ENCODE measurements around the gene GPC1.

The GPC1 gene

GRCh38 chr2:240502430-240503121 lies 67.1 kb downstream of the GPC1 start:
- DNase-seq = no peak

DNA sequence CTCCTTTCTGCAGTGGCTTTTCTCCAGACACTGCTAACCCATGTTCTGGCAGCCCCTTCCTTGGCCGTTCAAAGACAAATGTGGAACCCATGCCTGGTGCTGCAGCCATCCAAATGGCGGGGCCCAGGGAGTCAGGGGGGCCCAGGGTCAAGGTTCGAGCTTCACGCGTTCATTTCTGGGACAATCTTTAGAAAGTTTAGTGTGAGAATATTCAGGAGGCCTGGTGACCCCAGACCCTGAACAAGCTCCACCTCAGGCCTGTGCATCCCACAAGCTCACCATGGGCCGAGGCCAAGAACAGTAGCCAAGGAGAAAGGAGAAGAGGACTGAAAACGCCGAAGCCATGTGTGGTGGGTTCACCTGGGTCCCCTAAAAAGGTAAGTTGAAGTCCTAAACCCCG lies 67.9 kb downstream of the GPC1 start:
- no peak for DNase-seq

DNA sequence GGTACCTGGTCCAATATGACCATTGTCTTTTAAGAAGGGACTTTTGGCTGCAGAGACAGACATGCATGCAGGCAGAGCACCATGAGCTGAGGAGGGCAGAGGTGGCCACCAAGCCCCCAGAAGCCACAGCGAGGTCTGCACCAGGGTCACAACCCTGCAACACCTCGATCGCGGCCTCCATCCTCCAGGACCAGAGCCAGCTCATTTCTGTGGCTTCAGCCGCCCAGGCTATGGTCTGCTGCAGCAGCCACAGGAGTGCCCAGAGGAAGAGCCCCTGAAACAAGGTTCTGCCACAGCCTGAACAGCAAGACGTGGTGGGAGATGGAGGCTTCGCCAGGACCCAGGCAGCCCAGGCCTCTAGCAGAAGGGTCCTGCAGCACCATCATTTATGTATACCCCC lies 68.4 kb downstream of the GPC1 start:
- DNase-seq = no peak

- no peak for DNase-seq
Measured at GRCh38 chr2:240505910-240506309, 70.4 kb downstream of the GPC1 start.

DNA sequence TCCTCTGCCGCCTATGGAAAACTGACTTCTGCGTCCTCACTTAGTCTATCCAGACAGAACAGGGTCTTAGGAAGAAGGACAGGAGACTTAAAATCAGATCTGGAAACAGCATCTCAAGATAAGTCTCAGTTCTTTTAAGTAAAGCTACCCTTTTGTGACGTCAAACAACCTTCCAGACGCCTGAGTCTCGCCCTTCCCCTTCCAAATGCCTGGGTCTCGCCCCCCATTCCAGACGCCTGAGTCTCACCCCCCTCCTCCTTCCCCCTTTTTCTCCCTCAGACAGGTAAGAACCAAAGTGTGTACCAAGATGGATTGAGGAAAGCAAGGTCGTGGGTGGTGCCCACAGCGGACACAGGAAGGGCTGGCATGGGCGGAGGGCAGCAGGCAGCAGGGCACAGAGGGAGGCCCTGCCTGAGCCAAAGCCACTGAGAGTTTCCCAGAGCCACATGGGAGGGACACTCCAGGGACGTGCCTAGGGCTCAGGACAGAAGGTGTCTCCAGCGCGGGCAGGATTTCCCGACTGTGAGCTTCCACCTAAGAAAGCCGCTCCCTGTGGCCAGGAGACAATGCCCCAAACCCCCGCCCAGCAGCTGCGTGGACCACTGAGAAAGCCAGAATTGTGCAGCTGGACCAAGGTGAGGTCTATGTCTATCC lies 71.1 kb downstream of the GPC1 start:
- DNase-seq = no peak

- no peak for DNase-seq
Measured at GRCh38 chr2:240507060-240507777, 71.8 kb downstream of the GPC1 start.

DNA sequence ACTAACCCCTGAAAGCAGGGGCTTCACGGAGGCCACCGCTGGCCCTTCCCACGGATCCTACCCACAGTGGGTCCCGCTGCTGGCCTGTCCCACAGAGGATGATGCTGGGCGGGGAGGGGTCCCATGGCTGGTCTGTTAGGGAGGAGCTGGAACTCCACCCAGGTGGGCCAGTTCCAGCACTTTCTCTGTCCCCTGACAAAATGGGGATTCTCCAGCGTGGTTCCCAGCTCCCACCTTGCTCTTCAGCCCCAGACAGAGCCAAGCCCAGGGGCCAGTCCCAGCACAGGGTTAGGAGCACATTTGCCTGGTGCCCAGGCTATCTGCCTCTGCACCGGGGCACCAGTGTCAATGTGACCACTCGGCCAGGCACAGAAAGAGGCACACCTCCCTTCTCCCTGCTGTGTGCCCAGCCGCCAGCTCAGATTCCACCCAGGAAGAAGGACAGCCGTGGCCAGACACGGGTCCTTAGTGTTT lies 72.4 kb downstream of the GPC1 start:
- no peak for DNase-seq

DNA sequence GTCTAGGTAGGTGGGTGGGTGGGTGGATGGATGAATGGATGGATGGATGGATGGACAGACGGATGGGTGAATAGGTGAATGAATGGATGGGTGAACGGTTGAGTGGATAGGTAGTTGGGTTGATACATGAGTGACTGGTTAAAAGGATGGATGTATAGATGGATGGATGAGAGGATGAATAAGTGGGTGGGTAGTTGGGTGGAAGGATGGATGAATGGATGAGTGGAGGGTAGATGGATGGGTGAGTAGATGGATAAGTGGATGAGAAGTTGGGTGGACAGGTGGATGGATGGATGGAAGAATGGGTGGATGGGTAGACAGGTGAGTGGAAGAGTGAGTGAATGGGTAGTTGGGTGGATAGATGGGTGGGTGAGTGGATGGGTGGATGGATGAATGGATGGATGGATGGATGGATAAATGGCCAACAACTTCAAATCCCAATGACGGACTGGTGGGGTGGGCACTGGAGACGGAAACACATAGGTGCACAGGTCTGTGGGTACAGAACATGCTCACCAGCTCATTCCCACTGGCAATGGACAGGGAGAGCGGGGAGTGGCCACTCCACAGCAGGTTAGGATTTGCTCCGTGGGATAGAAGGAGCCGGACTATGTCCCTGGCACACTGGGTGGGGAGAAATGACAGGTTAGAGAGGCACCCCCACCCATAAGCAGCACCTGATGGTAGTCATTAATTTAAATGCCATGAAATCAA lies 73.5 kb downstream of the GPC1 start:
- DNase-seq = no peak

DNA sequence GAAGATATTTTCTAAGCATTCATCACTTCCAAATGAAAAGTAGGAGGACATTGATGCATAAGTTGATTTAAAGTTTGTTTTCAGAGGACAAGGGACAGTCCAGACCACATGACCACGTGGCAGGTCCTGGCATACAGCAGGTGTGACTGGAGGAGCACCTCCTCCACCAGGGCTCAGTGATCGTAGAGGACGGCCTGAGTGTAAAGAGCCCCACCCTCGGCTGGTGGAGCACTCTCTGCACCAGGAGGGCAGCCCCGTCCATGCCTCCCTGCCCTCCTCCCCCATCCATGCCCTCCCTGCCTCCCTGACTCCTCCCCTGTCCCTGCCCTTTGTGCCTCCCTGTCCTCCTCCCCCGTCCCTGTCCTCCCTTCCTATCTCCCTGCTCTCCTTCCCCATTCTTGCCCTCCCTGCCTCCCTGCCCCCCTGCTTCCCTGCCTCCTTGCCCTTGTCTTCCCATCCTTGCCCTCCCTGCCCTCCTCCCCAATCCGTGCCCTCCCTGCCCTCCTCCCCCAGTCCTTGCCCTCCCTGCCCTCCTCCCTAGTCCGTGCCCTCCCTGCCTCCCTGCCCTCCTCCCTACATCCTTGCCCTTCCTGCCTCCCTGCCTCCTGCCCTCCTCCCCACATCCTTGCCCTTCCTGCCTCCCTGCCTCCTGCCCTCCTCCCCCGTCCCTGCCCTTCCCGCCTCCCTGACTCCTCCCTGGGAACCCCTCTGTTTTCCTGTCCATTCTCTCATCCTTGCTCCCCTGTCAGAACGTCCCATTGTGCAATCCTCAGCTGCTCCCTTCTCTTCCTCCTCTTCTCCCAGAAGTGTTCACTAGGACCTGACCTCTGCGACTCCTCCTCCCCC lies 74.4 kb downstream of the GPC1 start:
- no peak for DNase-seq

DNA sequence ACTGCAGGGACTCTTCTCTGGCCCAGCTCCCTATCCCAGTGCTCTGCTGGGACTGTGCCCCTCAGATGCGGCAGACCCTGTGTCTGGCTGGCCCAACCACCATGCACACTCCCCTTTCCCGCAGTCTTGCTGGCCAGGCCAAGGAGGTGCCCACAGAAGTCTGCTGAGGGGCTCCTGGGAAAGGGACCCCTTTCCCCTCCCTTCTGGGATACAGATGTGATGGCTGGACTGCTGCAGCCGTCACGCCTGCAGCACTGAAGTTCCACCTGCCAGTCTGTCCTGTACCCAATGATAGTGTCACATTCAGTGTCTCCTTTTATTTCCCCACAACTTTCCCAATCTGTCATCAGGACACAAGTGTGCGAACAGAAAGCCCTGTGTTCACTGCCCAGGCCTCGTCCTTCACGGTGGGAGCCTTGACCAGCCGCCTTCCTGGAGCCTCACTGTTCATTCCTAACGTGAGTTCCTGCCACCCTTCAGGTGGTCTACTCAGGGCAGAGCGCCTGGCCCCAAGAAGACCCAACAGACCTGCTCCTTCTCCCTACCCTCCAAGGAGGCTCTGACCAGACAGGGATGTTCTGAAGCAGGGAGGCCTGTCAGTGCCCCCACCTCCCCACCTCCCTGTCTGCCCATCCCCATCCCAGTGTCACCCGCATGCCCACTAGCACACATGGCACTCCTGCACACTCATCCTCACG lies 75.2 kb downstream of the GPC1 start:
- DNase-seq = no peak

DNA sequence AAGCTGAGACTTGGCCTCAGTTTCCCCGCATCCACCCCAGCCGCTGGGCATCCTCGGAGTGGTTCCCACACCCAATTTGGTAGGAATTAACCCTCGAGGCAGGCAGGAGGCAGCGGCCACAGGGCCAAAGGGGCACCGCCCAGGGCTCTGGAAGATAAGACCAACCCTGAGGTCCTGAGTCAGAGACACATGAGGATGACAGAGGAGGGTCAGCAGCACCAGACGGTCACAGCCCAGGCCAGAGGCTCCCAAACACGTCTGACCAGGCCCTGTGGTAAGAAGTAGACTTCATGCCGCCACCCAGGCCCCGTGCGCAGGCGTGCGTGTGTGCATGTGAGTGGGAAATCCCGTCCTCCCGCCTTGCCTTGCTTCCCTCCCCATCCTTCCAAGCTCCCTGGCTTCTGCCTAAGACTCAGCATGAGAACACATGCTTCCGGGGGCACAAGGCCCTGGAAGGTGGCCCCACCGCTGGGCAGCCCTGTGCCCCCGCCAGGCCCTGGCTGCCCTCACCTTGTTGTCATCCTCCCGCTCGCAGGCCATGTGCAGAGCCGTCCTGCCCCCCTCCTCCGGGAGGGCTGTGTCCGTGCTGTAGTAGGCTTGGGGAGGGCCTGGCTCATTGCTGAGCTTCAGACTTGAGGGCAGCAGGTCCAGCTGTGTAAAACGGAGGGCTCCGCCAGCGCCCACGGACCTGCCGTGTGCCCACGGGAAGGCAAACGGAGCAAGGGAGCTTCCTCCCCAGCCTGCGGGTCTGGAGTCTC lies 76.1 kb downstream of the GPC1 start:
- peak in 1 of 3 donors; percentile 16 for DNase-seq

DNA sequence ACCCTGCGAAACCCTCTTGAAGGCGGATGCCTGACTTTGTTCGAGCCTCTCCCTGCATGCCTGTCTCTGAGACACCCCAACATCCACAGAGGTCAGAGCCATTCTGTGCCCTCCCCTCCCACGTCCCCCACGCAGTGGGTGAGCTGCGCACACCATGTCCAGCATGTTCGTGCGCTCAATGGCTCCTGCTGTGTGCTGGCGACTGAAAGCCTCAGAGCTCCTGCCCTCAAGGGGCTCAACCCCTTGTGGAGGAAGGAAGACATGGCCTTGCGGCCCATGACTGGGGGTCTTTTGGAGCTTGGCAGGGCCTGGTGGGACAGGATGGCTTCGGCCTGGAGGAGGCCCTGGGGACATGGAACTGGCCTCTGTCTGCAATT lies 76.6 kb downstream of the GPC1 start:
- DNase-seq = no peak

GRCh38 chr2:240512666-240513535 lies 77.4 kb downstream of the GPC1 start:
- DNase-seq = no peak

DNA sequence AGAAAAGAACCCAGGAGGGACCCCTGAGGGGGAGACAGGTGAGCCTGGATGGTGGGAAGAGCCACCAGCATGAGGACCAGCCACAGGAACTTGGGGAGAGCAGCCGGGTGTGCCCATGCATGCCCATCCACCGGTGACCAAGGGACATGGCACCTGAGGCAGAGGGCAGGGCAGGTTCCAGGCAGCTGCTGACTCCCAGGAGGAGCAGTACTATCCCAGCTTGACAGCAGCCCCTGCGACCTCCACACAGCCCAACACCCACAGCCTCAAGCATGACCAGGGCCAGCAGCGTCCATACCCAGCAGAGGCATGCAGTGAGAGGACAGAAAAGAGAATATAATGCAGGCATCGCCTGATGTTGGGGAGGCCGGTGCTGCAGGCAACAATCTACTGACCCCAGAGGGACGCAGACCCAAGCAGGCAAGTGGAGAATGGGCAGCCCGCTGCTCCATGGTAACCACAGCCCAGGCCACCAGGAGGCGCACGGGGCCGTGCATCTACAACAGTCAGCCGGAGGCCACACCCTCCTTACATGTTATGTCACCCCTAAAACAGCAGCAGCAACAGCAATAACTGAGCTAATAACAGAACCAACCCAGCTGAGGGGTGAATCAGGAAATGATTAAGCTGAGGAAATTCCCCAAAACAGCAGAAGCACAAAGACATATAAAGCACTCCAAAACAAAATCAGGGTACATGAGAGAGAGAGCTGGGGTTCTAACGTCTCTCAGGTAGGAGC lies 78.3 kb downstream of the GPC1 start:
- DNase-seq = peak; percentile 97

GRCh38 chr2:240514631-240515030 lies 79.2 kb downstream of the GPC1 start:
- DNase-seq = no peak

- no peak for DNase-seq
Measured at GRCh38 chr2:240517342-240517741, 81.9 kb downstream of the GPC1 start.
